ENCODE data around the gene ZNF275.
"Not testable (repeated sequence)": the region's sequence is repeated elsewhere in the genome, so short reads cannot be mapped to it uniquely, and the experiment has no call there.

Gene ZNF275

GRCh38 chrX:153319295-153320046, 14.5 kb upstream of the ZNF275 start:
- DNase-seq (ENCODE audit: low spot score): no peak
- no peak for TF ChIP-seq CTCF (IDR thresholded peaks at IDR 0.05; ENCODE audit: extremely low read depth, insufficient read depth, missing control alignments)
- in situ Hi-C loops (cut with MboI; ENCODE audit: low pct_unique_long_range_greater_than_20kb, low sequenced_read_pairs, unreplicated experiment): no loop called here

GRCh38 chrX:153320047-153320443, 13.9 kb upstream of the ZNF275 start:
- DNase-seq (ENCODE audit: low spot score); in situ Hi-C loops (cut with MboI; ENCODE audit: low pct_unique_long_range_greater_than_20kb, low sequenced_read_pairs, unreplicated experiment): not testable (repeated sequence)

- in situ Hi-C loops (cut with MboI; ENCODE audit: low pct_unique_long_range_greater_than_20kb, low sequenced_read_pairs, unreplicated experiment): no loop called here
- DNase-seq (ENCODE audit: low spot score): no peak
- TF ChIP-seq CTCF (IDR thresholded peaks at IDR 0.05; ENCODE audit: extremely low read depth, insufficient read depth, missing control alignments): no peak
Measured at GRCh38 chrX:153320555-153321184, 13.3 kb upstream of the ZNF275 start.

GRCh38 chrX:153321381-153322124, 12.4 kb upstream of the ZNF275 start, which contains the start of gene PNMA6F:
Gene PNMA6F (minus strand): TSS chrX:153321767. CDS start chrX:153320674, 1,093 bp downstream.
- no peak for DNase-seq (ENCODE audit: low spot score)
- in situ Hi-C loops (cut with MboI; ENCODE audit: low pct_unique_long_range_greater_than_20kb, low sequenced_read_pairs, unreplicated experiment): no loop called here
- TF ChIP-seq CTCF (IDR thresholded peaks at IDR 0.05; ENCODE audit: extremely low read depth, insufficient read depth, missing control alignments): no peak

- in situ Hi-C loops (cut with MboI; ENCODE audit: low pct_unique_long_range_greater_than_20kb, low sequenced_read_pairs, unreplicated experiment): no loop called here
- no peak for TF ChIP-seq CTCF (IDR thresholded peaks at IDR 0.05; ENCODE audit: extremely low read depth, insufficient read depth, missing control alignments)
- no peak for DNase-seq (ENCODE audit: low spot score)
Measured at GRCh38 chrX:153327561-153327960, 6.4 kb upstream of the ZNF275 start.

- in situ Hi-C loops (cut with MboI; ENCODE audit: low pct_unique_long_range_greater_than_20kb, low sequenced_read_pairs, unreplicated experiment): no loop called here
- TF ChIP-seq CTCF (IDR thresholded peaks at IDR 0.05; ENCODE audit: extremely low read depth, insufficient read depth, missing control alignments): no peak
- no peak for DNase-seq (ENCODE audit: low spot score)
Measured at GRCh38 chrX:153333266-153333665, 687 bp upstream of the ZNF275 start.

All from GM13977 (cell line).